ENCODE results near the gene BHLHA15. TPM values are rescaled to one million over a fixed set of nuclear protein-coding genes. Genes with fewer than 3 reads are reported as not detected.

The BHLHA15 gene
- total RNA-seq, 1 experiment from 2014 or later = 2.8 TPM

GRCh38 chr7:98202367-98203195 is 8.7 kb upstream of the BHLHA15 start:
- H3K4me3 Mint-ChIP-seq = no peak overlapping the region
- ATAC-seq = no peak
- POLR2A ChIA-PET = no interaction called here
- no peaks in the 10 kb centered on the region for H3K27me3 Mint-ChIP-seq (ENCODE audit: low read depth)
- no peak for DNase-seq (ENCODE audit: low spot score)
- peak overlapping the region; percentile 57; the same call in 1 of the 2 replicates for H3K27ac Mint-ChIP-seq
- CTCF ChIA-PET = interaction anchor here (1.3 to 2.0 kb wide), 2 partner anchors 36 to 181 kb away, joined by 3 to 4 read pairs; no protein-coding TSS in a partner anchor
- TF ChIP-seq ZNF425 (CRISPR knock-in tag; conservative IDR thresholded peaks at IDR 0.05) = no peak
- no peak for TF ChIP-seq ZBTB43 (CRISPR knock-in tag; IDR thresholded peaks at IDR 0.05)
- TF ChIP-seq GTF2I (CRISPR knock-in tag; conservative IDR thresholded peaks at IDR 0.05) = no peak
- TF ChIP-seq SMAD3 (CRISPR knock-in tag; IDR thresholded peaks at IDR 0.05; ENCODE audit: borderline replicate concordance) = no peak
- TF ChIP-seq, protein P1, sequence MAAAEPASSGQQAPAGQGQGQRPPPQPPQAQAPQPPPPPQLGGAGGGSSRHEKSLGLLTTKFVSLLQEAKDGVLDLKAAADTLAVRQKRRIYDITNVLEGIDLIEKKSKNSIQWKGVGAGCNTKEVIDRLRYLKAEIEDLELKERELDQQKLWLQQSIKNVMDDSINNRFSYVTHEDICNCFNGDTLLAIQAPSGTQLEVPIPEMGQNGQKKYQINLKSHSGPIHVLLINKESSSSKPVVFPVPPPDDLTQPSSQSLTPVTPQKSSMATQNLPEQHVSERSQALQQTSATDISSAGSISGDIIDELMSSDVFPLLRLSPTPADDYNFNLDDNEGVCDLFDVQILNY (CRISPR knock-in tag; IDR thresholded peaks at IDR 0.05) = no peak
- no peak for TF ChIP-seq ZNF512 (CRISPR knock-in tag; IDR thresholded peaks at IDR 0.05; ENCODE audit: borderline replicate concordance)
- TF ChIP-seq FOXJ3 (CRISPR knock-in tag; IDR thresholded peaks at IDR 0.05; ENCODE audit: borderline replicate concordance) = no peak
- TF ChIP-seq ZNF423 (CRISPR knock-in tag; IDR thresholded peaks at IDR 0.05) = no peak
- no peak for TF ChIP-seq ZNF416 (CRISPR knock-in tag; IDR thresholded peaks at IDR 0.05)
- no peak for TF ChIP-seq ATF2 (CRISPR knock-in tag; IDR thresholded peaks at IDR 0.05; ENCODE audit: borderline replicate concordance, low read depth)
- no peak for TF ChIP-seq ZNF396 (CRISPR knock-in tag; IDR thresholded peaks at IDR 0.05; ENCODE audit: borderline replicate concordance)
- TF ChIP-seq USF2 (CRISPR knock-in tag; IDR thresholded peaks at IDR 0.05) = no peak
- no peak for TF ChIP-seq FOXK1 (CRISPR knock-in tag; IDR thresholded peaks at IDR 0.05)
- TF ChIP-seq EMX1 (CRISPR knock-in tag; IDR thresholded peaks at IDR 0.05) = no peak
- no peak for TF ChIP-seq JUN (CRISPR knock-in tag; IDR thresholded peaks at IDR 0.05)
- no peak for TF ChIP-seq NFYB (CRISPR knock-in tag; conservative IDR thresholded peaks at IDR 0.05; ENCODE audit: low read depth)
- TF ChIP-seq OVOL2 (CRISPR knock-in tag; IDR thresholded peaks at IDR 0.05; ENCODE audit: borderline replicate concordance) = no peak
- no peak for TF ChIP-seq ESRRA (CRISPR knock-in tag; IDR thresholded peaks at IDR 0.05; ENCODE audit: borderline replicate concordance)
- H3K36me3 Mint-ChIP-seq = peaks cover 14% of the 10 kb centered on the region
- no peaks in the 10 kb centered on the region for H3K4me1 Mint-ChIP-seq
- H3K9me3 Mint-ChIP-seq = no peaks in the 10 kb centered on the region

Measured in WTC11 (cell line).